Hippocampal formation (tissue), 2 donors: ENCODE results near the gene ABLIM1.

ENCODE experiments used
- DNase-seq, 2 donors: peaks; one replicate each; lab custom pipeline; 2025; lab: John Stamatoyannopoulos, UW

The ABLIM1 gene

DNA sequence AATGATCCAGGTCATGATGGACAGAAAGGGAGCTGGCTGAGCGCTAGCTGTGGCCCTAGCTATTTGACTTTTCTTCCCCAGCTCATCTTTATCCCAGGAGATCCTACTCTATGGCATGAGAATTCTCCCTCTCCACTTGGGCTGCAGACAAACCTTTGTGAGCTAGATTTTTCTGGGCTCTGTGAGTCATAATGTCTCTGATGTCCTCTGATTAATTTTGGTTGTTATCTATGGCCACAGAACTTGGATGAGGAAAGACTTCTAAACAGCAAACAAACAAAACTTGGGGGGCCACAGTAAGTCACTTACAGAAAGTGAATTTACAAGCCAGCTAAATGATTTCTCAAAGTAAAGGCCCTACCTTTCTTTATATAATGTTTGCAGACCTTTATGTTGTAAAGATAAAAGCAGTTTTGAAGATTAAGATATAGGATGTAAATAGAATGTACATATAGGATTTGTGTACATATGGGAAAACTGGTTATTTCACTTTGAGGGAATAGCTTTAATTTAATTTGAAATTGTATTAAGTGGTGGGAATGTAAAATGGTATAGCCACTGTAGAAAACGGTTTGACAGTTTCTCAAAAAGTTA is 10.4 kb downstream of the ABLIM1 start:
- no peak for DNase-seq

DNA sequence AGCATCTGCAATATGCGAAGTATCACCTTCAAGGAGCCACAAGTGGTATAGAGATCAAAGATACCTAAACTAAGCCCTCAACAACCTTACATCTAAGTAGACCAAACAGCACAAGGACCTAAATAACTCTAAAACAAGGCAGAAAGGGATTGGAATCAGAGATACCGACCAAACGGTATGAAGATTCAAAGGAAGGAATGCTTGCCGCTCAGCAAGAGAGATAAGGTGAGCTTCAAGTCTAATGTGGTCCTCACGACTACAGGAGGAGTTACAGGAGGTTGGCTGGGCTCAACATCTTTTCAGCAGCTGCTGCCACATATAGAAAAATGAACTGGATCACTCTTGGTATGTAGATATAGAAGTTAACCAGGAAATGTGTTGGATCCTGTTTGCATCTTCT is 11.6 kb downstream of the ABLIM1 start:
- DNase-seq, result no peak

DNA sequence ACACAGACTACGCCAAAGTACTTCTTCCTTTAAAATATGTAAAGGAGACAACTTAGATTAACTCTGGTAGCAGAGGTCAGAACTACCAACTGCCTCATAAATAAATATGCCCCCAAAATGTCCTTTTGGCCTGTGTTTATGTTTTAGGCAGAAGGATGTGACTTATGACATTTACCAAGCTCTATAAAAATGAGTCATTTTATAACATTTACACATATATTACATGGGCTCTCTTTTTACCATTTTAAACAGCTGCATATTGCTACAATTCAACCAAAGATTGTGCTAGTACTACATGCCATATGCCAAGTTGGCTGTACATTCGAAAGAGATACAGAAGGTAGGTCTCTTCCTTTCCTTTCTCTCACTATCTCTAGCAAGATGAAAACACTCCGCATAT is 12.4 kb downstream of the ABLIM1 start:
- no peak for DNase-seq

DNA sequence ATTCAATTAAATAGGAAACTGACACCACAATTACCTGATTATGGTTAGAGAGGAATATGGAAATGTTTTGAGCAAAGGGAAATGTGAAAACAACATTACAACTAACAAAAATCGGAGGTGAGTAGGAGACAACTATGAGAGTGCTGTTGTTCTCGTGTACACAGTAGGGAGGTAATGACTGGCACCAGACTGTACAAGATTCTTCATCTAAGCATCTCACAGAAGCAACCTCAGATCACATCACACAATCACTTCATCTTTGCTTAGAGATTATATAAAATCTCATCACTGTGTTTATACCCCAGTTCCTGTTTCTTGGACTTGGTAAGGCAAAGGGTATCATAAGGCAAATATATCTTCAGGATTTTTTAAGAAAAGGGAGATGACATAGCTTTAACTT is 14.9 kb downstream of the ABLIM1 start:
- DNase-seq, result no peak

DNA sequence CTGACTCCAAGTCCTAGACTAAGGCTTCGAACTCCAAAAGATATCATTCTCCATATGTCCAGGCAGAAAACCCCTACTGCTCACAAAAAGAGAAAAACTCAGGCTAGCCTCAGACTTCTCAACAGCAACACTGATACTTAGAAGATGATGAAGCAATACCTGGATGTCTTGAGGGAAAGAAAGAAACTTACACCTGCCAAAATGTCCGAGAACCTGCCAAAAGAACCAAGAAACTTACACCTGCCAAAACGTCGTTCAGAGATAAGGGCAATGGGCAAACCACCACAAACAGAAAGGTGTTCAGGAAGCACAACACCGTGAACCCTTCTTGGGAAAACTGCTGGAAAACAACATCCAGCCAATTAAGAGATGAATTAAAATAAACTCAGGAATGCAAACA is 15.3 kb downstream of the ABLIM1 start:
- no peak for DNase-seq

DNA sequence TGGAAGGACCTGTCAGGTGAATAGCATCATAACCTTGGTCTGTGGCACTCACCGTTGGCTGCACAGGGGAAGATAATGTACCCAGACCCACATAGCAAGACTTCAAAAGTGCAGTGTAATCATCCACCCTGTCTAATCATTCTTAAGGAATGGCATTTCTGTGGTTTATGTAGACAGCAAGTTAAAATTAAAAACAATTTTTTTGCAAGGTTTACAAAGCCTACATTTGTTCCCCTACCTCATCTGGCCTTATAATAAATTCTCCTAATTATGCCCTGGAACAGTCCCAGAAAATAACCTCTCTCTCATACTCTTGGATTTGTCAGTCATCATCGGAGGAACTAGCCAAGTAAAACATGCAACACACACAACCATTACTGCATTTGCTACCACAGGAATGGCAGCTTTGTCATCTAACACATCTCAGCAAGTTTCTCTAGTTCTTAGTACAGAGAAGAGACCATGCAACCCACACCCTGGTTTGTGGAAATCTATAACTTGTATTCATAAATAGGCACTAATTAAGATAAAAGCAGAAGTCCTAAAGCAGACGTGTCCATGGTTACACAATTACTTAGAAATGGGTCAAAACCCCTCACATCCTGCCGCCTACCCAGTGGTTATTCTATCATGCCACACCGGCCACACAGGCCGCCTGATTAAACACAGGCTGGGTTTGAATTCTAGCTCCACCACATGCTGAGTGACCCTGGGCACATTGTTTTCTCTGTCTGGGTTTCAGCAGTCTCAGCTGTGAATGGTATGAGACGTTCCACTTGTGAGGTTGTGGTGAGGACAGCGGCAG is 19.1 kb downstream of the ABLIM1 start:
- DNase-seq, result no peak

DNA sequence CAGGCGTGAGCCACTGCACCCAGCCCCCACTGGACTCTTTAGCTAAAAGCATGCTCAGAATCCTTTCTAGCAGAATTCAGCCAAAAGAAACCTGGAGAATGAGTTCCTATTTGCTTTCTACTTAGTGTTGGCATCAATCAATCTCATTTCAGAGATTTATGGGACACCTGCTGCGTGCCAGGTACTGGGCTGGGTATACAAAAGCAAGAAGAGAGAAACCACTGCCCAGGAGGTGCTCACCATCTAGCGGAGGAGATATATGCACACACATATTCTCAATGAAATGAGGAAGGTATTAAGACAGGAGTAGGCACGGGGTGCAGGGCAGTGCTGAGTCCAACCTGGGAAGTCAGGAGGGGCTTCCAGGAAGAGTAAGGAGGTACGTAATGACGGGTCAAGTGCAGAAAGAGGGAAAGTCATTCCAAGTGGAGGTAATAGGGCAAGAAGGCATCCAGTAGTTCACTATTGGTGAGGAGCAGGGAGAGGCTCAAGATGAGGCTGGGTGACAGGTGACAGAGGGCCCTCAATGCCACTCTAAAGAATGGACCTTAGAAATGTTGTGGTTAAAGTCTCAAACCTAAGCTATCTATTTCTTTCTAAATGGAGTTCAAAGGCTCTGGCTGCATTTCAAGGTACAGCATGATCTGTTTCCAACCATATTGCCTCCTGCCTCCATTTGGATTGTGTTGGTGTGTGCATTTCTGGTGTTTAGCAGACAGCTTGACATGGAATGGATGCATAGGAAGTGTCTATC is 22.1 kb downstream of the ABLIM1 start:
- DNase-seq, result no peak

DNA sequence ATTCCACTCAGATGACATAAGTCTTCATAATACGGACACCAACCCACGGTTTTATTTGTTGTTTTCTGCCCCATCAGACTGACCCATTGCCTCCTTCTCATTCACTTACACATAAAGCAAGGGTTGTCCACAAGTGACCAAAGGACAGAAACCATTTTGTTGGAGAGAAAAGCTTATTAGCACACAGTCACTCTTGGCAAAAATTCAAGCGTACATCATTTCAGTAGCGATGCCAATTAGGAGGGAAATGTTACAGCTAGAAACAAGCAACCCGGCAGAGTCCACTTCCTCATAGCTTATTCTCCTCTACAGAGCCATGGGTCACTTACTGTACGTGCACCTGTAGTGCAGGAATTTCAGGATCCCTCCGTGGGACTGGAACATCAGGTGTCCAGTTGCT is 23.0 kb downstream of the ABLIM1 start:
- no peak for DNase-seq

DNA sequence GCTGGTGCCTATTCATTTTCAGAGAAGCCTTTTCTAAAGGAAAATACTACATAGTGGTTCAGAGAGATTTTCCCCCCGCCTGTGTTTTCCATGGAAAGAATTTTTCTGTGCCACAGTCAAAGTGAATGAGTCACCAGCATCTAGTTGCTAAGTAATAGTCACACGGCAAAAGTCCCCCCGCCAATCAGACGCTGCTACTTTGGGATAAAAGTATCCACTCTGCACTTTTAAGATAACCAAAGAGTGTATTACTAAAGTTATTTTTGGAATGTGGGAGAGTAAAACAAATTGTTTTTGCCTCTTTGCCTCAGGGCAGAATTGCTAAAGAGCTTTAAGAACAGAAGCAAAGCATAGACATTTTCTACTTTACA is 23.5 kb downstream of the ABLIM1 start:
- peak; percentile 16 to 69 for DNase-seq

DNA sequence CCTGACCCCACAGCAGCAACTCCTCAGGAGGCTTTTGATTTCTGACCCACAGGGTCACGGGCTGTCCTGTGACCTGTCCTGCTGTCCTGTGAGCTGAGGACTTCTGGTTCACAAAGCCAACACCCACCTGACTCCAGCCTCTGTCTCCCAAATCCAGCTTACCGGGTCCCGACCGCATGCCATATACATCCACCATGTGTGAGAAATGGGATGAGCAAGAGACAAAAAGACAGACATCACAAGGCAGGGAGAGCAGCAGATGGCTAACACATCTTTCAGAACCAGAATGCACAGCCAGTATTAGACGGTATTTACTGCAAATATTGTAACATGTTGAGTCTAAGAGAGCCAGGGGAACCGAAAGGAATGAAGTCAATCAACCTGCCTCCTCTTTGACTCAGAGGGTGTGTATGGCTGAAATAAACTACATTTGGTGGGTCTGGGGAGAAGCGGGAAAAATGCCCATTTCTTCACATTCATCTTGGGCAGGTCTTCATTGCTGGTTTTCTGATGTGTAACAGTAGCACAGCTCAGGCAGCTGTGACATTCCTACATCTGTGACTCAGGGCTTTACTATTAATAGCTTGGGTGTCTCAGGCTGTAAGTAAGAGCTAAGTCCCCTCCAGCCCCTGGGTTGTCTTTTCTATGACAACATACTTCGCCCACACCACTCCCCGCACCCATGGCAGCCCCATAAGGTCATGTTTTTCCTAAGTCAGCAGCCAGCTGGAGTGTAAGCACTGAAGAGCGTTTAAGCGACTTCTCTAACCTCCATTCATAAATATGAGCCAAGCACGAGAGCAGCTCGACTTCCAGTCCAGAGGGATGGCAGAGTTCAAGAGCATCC is 25.0 kb downstream of the ABLIM1 start:
- DNase-seq, result no peak

DNA sequence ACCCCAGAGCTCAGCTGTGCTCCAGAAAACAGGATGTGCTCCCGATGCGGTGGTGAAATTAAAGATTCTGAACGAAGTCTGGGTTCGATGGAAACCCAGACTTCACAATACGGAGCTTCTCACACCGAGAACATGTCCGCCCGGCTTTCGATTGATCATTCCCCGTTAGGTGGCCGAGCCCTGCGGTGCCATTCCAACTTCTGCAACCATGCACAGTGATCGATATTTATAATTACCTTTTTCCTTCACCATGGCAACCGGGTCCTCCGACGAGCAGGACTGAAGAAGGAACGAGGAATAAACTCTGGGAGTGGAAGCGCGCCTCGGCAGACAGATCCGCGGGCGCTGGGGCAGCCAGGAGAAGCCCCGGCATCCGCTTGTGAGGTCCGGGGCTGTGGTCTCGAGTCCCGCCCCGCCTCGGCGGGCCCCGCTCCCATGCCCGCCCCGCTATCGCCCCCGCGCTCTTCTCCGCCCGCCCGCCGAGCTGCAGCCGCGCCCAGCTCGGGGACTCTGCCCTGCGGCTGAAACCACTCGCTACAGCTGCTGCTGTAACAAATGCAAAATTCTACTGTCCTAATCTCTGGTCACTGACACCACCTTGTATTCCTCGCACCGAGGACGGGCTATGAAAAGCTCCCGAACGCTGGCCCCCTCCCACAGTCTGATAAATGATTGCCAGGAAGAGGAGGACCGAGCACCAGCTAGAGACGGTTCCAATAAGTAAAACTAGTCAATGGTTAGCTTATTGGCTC is 26.2 kb downstream of the ABLIM1 start:
- DNase-seq, result no peak

DNA sequence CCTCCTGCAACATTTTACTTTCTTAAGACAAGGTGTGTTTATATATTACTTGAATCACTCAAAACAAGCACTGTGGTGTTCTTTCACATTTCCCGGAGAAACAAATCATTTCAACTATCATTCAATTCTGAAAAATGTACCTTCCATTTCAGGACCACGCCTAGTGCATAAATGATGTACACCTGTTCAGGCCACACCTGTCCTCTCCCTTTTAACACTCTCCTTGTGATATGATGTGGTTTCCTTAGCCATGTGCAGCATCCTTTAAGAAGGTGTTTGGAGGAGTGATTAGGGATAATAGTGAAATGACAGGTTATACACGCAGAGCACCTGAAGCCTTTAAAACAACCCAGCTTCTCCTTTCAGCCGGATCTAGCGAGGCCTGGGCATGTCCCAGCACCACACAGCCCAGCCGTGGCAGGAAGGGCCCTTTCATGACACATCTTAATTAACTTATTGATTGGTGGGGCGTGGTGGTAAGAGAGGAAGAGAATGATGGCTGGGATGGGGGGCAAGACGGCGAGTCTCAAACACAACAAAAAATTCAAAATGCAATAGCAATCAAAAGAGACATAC is 26.9 kb downstream of the ABLIM1 start:
- DNase-seq, result no peak

DNA sequence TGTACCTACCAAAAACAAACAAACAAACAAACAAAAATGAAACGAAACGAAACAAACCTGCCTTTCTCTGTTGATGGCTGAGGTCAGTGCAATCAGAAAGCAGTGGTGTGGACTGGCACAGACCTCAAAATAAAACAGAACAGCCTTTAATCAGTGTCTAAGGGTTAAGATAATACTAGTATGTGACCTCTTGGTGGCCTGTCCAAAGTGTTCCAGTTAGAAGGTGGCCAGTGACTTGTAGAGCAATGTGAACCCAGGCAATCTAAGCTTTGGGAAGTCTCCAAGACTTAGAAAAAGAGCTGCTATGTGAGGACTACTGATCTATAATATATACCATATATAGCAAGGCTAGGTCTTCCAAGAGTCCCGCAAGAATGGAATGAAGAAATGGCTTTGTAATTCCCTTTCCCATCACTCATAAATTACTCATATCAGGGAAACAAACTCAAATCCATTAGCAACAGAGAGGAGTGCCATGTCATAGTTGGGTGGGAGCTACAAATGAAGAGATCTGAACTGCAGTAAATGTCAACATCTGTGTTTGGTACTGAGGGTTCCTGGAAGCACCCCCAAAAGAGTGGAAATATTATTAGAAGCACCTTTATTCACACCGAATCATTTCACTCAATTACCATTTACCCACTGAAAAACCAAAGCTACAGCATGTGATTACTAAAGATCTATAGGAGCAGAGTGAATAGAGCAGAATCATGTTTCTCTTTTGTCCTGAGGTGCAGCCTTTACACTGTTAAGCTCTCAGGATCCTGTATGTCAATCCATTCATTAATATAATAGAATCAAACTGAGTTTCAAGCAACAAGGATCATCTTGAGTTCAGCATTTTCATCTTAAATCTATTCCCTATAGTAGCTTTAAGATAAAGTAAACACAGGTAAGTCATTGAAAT is 28.0 kb downstream of the ABLIM1 start:
- no peak for DNase-seq

DNA sequence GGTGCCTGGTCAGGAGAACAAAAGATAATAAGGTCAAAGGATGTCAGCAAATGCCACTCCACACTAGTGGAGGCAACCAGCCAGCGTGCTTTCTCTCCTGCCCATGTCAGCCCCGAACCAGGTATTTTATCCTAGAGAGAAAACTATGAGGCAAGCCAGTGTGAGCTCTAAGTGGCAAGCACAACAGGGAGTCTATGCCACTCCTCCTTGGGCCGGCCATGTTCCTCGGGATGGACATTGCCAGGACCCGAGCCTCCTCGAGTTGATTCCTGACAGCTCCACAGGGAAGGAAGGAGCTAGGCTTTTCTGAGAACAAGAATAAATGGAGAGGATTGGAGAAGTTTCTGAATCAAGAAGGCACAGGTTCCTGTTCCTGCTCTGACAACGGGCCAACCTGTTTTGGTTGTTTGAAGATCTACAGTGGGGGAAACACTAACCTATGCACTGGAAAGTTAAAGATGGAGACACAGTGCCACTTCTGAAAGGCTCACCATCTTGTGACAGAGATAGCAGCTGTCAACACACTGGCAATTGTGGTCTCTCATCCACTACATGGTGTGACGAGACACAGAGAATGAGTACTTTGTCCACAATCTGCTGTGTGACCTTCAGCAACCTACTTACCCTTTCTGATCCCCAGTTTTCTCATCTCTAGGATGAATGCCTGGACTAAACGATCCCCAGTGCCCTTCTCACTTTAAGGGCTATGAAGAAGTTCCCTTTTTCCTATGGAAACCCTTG is 28.8 kb downstream of the ABLIM1 start:
- no peak for DNase-seq

DNA sequence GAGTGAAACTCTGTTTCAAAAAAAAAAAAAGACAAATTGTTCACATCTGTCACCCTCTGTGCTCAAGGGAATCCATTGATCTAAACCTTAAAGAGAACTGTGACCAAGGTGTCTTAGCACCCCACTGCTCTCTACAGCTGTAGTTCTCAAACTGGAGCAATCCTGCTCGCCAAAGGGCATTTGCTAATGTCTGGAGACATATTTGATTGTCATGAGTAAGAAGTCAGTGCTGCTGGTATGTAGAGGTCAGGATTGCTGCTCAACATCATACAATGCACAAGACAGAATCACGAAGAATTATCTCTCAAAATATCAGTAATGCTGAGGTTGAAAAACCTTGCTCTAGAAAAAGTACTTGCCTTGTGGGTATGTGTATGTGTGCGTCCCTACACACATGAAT is 30.0 kb downstream of the ABLIM1 start:
- no peak for DNase-seq

DNA sequence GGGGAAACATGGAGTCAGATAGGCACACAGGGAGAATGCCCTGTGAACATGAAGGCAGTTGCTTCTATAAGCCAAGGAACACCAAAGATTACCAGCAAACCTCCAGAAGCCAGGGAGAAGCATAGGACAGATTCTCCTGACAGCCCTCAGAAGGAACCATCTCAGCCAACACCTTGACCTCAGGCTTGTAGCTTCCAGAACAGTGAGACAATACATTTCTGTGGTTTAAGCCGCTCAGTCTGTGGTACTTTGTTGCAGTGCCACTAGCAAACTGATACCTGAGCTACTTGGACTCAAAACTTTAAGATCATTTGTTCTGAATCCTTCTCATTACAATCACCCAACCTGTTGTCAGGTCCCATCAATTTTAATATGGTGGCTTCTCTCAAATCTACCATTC is 31.2 kb downstream of the ABLIM1 start:
- DNase-seq, result no peak

DNA sequence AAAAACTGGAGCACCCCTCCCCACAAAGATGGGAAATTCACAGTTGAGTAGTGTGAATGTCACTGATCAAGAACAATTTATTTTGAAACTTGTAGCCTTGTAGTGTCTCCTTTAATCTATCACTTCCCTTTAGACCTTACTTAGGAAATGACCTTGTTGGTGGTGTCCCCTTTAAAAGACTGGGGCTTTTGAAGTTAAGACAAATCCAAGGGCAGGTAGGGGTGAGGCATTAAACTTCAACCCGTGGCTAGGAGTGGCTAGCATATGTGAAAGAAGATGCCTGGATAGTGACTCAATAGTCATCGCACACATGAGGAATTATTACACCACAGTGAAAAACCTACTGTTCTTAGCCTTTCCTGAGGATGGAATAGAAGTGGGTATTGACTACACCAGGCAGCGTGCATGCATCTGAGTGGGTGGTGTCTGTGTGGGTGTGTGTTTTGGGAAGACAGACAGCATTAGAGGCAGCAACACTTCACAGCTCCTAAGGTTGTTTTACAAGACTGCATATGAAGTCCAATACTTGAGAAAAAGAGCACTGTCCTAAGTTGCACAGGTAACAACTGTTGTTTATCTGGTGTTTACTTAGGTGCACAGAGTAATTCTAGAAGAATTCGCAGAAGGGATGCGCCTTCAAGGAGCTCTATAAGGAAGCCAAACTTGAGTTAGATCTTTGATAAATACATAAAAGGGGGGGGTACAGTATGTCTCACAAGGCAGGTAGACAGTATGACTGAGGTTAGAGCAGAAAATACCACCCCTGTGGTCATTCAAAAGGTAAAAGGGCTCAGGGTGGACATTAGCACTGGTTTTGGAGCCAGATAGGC is 32.9 kb downstream of the ABLIM1 start:
- DNase-seq, result no peak

DNA sequence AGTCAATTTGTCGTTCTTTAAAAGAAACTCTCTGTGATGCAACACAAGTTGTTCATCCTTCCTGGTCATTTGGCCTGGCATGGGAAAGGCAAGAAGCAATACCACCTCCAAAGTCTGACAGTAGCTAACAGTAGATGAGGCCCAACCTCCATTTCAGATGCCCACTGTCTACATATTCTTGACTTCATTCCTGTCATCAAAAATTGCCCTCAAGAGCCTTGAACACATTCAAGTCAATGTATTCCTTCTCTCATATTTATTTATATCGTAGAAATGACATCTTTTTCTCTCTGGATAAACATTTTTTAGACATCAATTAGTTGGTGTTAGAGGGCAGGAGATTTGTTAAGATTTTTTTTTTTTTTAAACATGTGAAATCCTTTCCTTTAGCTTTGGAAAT is 33.7 kb downstream of the ABLIM1 start:
- no peak for DNase-seq
